GM18858 (cell line): Measurements from ENCODE around the gene SCAI.
A peak's percentile ranks its signal among the peaks of the same experiment; 100 is the strongest.
"Not testable (repeated sequence)": the region's sequence is repeated elsewhere in the genome, so short reads cannot be mapped to it uniquely, and the experiment has no call there.

Experiments used
- ATAC-seq: cut with Tn5 transposase; IDR thresholded peaks from one replicate; pipeline ENCODE4 v1.9.1; 2021; ENCODE audit not compliant: unreplicated experiment

SCAI gene

GRCh38 chr9:125143377-125144090 is at the start of gene SCAI:
Gene SCAI (minus strand): TSS chr9:125143528. CDS start chr9:125143437, 91 bp downstream.
- ATAC-seq, result peak; percentile 86

GRCh38 chr9:125190361-125190801 is 47.1 kb upstream of the SCAI start:
- ATAC-seq, result no peak

GRCh38 chr9:125189361-125190289 is 46.3 kb upstream of the SCAI start, which contains the start of gene PPP6C:
Gene PPP6C (minus strand): TSS chr9:125189803. CDS start chr9:125189718, 85 bp downstream.
- ATAC-seq, result peak; percentile 85

- ATAC-seq, result no peak
These were observed 45.7 kb upstream of the SCAI start for GRCh38 chr9:125189011-125189360.

- ATAC-seq, result no peak
These were observed 40.2 kb upstream of the SCAI start for GRCh38 chr9:125183561-125183960.

- no peak for ATAC-seq
These were observed 39.7 kb upstream of the SCAI start for GRCh38 chr9:125183054-125183453.

- ATAC-seq, result not testable (repeated sequence)
These were observed 38.4 kb upstream of the SCAI start for GRCh38 chr9:125181756-125182155.

GRCh38 chr9:125180876-125181275 is 37.5 kb upstream of the SCAI start:
- no peak for ATAC-seq

GRCh38 chr9:125179776-125180175 is 36.4 kb upstream of the SCAI start:
- not testable (repeated sequence) for ATAC-seq

- ATAC-seq, result no peak
These were observed 34.6 kb upstream of the SCAI start for GRCh38 chr9:125177888-125178287.

- no peak for ATAC-seq
These were observed 33.3 kb upstream of the SCAI start for GRCh38 chr9:125176636-125177035.

- no peak for ATAC-seq
These were observed 28.9 kb upstream of the SCAI start for GRCh38 chr9:125172031-125172755.

GRCh38 chr9:125169895-125170294 is 26.6 kb upstream of the SCAI start:
- ATAC-seq, result no peak

GRCh38 chr9:125166762-125167161 is 23.4 kb upstream of the SCAI start:
- ATAC-seq, result no peak

- ATAC-seq, result not testable (repeated sequence)
These were observed 19.6 kb upstream of the SCAI start for GRCh38 chr9:125162891-125163290.

- no peak for ATAC-seq
These were observed 18.1 kb upstream of the SCAI start for GRCh38 chr9:125161284-125161918.

GRCh38 chr9:125160750-125161149 is 17.4 kb upstream of the SCAI start:
- no peak for ATAC-seq

- ATAC-seq, result no peak
These were observed 13.2 kb upstream of the SCAI start for GRCh38 chr9:125156551-125156950.

GRCh38 chr9:125153712-125154367 is 10.5 kb upstream of the SCAI start:
- ATAC-seq, result no peak

- ATAC-seq, result no peak
These were observed 8.4 kb upstream of the SCAI start for GRCh38 chr9:125151730-125152129.
